Omental fat pad (tissue), 4 donors: ENCODE measurements around the gene PCSK9. TPM values are rescaled to one million over a fixed set of nuclear protein-coding genes. Genes with fewer than 3 reads are reported as not detected.
A peak's percentile ranks its signal among the peaks of the same experiment; 100 is the strongest.
"Not testable (repeated sequence)": the region's sequence is repeated elsewhere in the genome, so short reads cannot be mapped to it uniquely, and the experiment has no call there.

Experiments used
- ATAC-seq: fragments of 150-250 bp; one replicate; pipeline ENCODE4 v1.9.1; 2016; ENCODE audit warnings: mild to moderate bottlenecking, moderate library complexity; ENCODE audit not compliant: low FRiP score
- DNase-seq: peaks from one replicate; pipeline ENCODE4 v3.0.0-alpha.2; 2019; ENCODE audit warnings: low spot score
- total RNA-seq, 4 donors: library from RNA; depleted of rRNA; stranded (reverse); fragments of >200 nt; gene quantifications; one replicate each; pipeline ENCODE4 v1.1.0, GENCODE V29; 2016
- TF ChIP-seq, protein P1 (sequence below), 3 donors: fragments of 450-650 bp; IDR thresholded peaks; one replicate each; pipeline ENCODE4 v1.5.1; 2016 to 2017; ENCODE audit warnings: antibody characterized with exemption in 3 of 3, mild to moderate bottlenecking in 3 of 3, moderate library complexity in 2 of 3

PCSK9 gene
- total RNA-seq, 4 donors from 2014 or later: 0.56 to 0.95 (median 0.80) TPM

DNA sequence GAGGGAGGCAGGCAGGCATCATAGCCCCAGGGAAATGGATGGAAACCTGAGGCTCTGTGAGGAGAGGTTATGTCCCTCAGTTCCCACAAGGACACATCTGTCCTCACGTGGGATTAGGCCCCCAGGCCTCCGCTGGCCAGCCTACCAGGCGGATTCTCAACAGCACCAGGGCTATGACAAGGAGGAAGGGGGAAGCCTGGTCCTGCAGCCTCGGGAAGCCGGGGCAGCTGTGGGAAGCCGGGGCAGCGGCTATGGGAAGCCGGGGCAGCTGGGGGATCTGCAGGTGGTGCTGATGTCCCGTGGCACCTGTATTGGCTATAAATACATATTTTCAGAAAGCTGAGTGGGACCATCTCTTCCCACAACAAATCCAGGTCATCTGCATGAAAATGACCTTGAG lies 21.0 kb upstream of the PCSK9 start:
- no peak for DNase-seq
- TF ChIP-seq, protein P1, sequence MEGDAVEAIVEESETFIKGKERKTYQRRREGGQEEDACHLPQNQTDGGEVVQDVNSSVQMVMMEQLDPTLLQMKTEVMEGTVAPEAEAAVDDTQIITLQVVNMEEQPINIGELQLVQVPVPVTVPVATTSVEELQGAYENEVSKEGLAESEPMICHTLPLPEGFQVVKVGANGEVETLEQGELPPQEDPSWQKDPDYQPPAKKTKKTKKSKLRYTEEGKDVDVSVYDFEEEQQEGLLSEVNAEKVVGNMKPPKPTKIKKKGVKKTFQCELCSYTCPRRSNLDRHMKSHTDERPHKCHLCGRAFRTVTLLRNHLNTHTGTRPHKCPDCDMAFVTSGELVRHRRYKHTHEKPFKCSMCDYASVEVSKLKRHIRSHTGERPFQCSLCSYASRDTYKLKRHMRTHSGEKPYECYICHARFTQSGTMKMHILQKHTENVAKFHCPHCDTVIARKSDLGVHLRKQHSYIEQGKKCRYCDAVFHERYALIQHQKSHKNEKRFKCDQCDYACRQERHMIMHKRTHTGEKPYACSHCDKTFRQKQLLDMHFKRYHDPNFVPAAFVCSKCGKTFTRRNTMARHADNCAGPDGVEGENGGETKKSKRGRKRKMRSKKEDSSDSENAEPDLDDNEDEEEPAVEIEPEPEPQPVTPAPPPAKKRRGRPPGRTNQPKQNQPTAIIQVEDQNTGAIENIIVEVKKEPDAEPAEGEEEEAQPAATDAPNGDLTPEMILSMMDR (IDR thresholded peaks at IDR 0.05): no peak
- no peak for ATAC-seq

DNA sequence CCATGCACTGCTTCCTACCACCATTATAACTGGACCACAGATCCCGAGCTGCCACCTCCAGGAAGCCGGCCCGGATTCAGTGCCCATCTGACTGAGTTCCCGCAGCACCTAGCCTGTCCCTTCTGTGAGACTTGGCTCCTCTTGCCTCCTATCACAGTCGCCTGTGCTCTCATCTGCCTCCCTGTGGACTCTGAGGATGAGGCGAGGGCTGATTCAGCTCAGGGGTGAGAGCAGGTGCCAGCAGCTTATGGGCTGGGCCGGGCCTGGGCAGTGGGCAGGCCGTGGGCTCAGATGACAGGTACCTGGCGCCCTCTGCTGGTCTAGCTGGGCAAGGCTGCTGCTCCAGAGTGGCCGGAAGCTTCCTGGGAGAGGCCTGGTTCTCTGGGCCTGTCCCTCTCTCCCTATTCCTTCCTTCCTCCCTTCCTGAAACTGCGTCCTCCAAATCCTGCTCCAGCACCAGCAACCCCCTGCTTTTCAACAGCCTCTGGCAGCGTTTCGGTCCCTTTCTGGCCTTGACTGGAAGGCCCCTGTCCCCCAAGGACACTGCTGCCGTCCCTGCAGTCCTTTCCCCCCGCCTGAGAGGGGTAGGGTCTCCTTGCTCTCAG lies 17.3 kb upstream of the PCSK9 start:
- ATAC-seq: peak; percentile 99
- peak; percentile 76 for DNase-seq
- TF ChIP-seq, protein P1 (IDR thresholded peaks at IDR 0.05): peak in 1 of 3 donors; percentile 49

DNA sequence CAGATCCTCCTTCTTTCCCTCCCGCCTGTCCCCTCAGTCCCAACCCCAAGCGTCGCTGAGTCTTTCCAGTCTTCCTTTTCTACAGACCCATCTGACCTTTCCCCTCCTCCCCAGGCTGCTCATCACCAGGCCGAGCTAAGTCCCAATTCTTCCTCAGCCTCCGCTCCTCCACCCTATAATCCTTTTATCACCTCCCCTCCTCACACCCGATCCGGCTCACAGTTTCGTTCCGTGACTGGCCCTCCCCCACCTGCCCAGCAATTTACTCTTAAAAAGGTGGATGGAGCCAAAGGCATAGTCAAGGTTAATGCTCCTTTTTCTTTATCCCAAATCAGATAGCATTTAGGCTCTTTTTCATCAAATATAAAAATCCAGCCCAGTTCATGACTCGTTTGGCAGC lies 15.2 kb upstream of the PCSK9 start:
- DNase-seq, ATAC-seq: not testable (repeated sequence)

DNA sequence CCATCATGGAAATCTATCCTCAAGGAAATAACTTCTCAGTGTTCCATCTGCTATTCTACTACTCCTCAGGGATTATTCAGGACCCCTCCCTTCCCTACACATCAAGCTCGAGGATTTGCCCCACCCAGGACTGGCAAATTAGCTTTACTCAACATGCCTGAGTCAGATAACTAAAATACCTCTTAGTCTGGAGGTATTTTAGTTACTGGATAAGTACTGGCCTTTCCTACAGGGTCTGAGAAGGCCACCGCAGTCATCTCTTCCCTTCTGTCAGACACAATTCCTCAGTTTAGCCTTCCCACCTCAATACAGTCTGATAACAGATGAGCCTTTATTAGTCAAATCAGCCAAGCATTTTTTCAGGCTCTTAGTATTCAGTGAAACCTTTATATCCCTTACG lies 12.7 kb upstream of the PCSK9 start:
- DNase-seq, ATAC-seq: not testable (repeated sequence)

DNA sequence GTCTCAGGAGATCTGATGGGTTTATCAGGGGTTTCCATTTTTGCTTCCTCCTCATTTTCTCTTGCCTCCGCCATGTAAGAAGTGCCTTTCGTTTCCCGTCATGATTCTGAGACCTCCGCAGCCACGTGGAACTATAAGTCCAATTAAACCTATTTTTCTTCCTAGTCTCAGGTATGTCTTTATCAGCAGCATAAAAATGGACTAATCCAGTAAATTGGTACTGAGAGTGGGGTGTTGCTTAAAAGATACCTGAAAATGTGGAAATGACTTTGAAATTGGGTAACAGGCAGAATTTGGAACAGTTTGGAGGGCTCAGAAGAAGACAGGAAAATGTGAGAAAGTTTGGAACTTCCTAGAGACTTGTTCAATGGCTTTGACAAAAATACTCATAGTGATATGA lies 8.2 kb upstream of the PCSK9 start:
- DNase-seq, ATAC-seq: not testable (repeated sequence)

DNA sequence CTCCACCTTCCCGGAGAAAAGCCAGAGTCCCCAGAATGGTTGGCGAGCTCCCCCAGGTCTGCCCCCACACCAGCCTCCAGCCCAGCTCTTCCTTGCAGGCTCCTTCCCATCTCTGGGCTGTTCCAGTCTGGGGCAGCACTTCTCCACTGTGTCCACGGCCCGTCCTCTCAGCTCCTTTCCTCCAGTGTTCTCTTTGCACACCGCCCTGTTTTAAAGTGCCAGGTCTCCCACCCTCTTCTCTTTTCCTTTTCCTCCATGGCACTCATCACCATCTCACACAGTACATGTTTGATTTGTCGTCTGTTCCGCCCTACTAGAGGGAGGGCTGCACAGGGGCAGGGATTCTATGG lies 6.1 kb upstream of the PCSK9 start:
- no peak for ATAC-seq
- TF ChIP-seq, protein P1 (IDR thresholded peaks at IDR 0.05): no peak
- no peak for DNase-seq

DNA sequence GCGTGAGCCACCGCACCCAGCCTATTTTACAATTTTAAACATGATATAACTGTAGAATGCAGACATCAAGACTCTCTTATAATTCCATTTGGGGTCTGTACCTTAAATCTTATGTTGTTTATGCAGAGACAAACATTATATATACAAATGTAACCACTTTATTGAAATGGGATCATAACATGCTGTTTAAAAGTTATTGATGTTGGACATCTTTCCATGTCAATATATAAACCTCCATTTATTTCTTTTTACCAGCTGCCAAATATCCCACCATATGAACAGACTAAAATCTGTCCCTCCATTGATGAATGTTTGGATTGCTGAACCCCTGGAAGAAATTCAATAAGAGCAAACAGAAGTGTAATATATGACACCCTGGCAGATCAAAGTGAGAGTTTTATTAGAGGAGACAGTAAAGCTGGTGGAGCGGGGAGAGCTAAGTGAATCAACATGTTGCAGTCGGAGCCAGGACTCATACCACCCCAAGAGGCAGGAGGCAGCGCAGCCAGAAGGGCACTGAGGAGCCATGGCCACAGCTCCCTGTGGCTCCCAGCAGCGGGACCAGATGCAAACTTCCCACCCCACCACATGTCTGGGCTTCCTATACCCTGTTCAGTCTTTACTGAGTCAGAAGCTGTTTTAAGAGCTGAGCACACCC lies 4.7 kb upstream of the PCSK9 start:
- TF ChIP-seq, protein P1 (IDR thresholded peaks at IDR 0.05): no peak
- ATAC-seq (no peak), DNase-seq (no peak)

DNA sequence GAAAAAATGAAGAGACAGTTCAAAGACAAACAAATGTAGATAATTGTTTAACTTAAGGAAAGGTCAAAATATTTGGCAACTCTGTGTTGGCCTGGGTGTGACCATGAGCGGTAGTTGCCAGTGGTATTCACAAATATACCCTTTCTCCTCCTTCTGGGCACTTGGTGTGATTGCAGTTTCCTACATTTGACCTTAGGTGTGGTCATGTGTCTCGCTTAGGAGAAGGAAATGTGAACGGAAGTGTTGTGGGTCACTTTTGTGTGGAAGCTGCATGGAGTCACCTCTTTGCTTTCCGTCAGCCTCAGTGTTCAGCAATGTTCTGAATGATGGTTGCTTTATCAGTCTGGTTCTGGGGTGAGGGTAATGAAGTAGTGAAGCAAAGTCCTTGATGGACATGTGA lies 3.4 kb upstream of the PCSK9 start:
- DNase-seq: no peak
- ATAC-seq: no peak
- TF ChIP-seq, protein P1 (IDR thresholded peaks at IDR 0.05): no peak
